Hepatocyte (in vitro differentiated cells): ENCODE results near the gene ANKRD44. TPM values are rescaled to one million over a fixed set of nuclear protein-coding genes. Genes with fewer than 3 reads are reported as not detected.

ENCODE experiments used
- DNase-seq: peaks from one replicate; pipeline ENCODE4 v3.0.0-alpha.2; 2016; ENCODE audit warnings: low spot score
- H2AFZ ChIP-seq: fragments of 200-600 bp; sonication (generic); 2 replicates; pipeline ENCODE4 v1.6.0; 2016; ENCODE audit warnings: antibody characterized with exemption, mild to moderate bottlenecking
- H3K27ac ChIP-seq: fragments of 200-600 bp; sonication (generic); 2 replicates; pipeline ENCODE4 v1.5.1; 2016; ENCODE audit warnings: mild to moderate bottlenecking
- H3K27me3 ChIP-seq: fragments of 200-600 bp; sonication (generic); 2 replicates; pipeline ENCODE4 v1.6.1; 2016
- H3K36me3 ChIP-seq: fragments of 200-600 bp; sonication (generic); replicated peaks from 2 replicates; pipeline ENCODE4 v1.5.1; 2016; ENCODE audit warnings: low read depth; ENCODE audit not compliant: insufficient read depth
- H3K4me1 ChIP-seq: fragments of 200-600 bp; sonication (generic); 2 replicates; pipeline ENCODE4 v1.5.1; 2016; ENCODE audit warnings: mild to moderate bottlenecking, moderate library complexity; ENCODE audit not compliant: insufficient read depth
- H3K4me2 ChIP-seq: fragments of 200-600 bp; sonication (generic); 2 replicates; pipeline ENCODE4 v1.6.0; 2016
- H3K4me3 ChIP-seq: fragments of 200-600 bp; sonication (generic); 2 replicates; pipeline ENCODE4 v1.5.1; 2016; ENCODE audit warnings: mild to moderate bottlenecking
- H3K79me2 ChIP-seq: fragments of 200-600 bp; sonication (generic); 2 replicates; pipeline ENCODE4 v1.6.0; 2017; ENCODE audit warnings: mild to moderate bottlenecking
- H3K9me2 ChIP-seq: fragments of 200-600 bp; sonication (generic); replicated peaks from 2 replicates; pipeline ENCODE4 v1.6.0; 2017; ENCODE audit warnings: mild to moderate bottlenecking; ENCODE audit not compliant: insufficient read depth
- H3K9me3 ChIP-seq: fragments of 200-600 bp; sonication (generic); 2 replicates; pipeline ENCODE4 v1.5.1; 2016; ENCODE audit warnings: low read depth, mild to moderate bottlenecking
- H4K20me1 ChIP-seq: fragments of 200-600 bp; sonication (generic); 2 replicates; pipeline ENCODE4 v1.6.0; 2016; ENCODE audit warnings: mild to moderate bottlenecking; ENCODE audit not compliant: insufficient read depth, poor library complexity, severe bottlenecking
- CTCF ChIP-seq: fragments of 200-600 bp; sonication (generic); IDR thresholded peaks from 2 replicates; pipeline ENCODE4 v1.5.1; 2016; ENCODE audit warnings: antibody characterized with exemption, mild to moderate bottlenecking; ENCODE audit not compliant: poor library complexity
- EZH2 ChIP-seq: fragments of 200-600 bp; sonication (generic); IDR thresholded peaks from 2 replicates; pipeline ENCODE4 v1.6.1; 2016; ENCODE audit warnings: antibody characterized with exemption, mild to moderate bottlenecking, borderline replicate concordance
- EZH2phosphoT487 ChIP-seq: fragments of 200-600 bp; sonication (generic); IDR thresholded peaks from one replicate; pipeline ENCODE4 v1.6.1; 2018; ENCODE audit warnings: antibody characterized with exemption, mild to moderate bottlenecking, low read depth, moderate library complexity; ENCODE audit not compliant: unreplicated experiment, severe bottlenecking
- WGBS: methylation state at CpG from one replicate; pipeline ENCODE4 v1.1.6; 2016; ENCODE audit warnings: low lambda C conversion rate; ENCODE audit errors: missing lambda C conversion rate; 5-methylcytosine and 5-hydroxymethylcytosine counted together
- polyA plus RNA-seq: library from polyadenylated mRNA; unstranded; fragments of >200 nt; fragmentation: Nextera tagmentation; extraction: Ambion mirVana; gene quantifications from 2 replicates; pipeline ENCODE4 v1.2.1, GENCODE V29; 2016
- total RNA-seq: library from RNA; depleted of rRNA; stranded (reverse); fragments of >200 nt; gene quantifications from 2 replicates; pipeline ENCODE4 v1.2.3, GENCODE V29; 2014

The ANKRD44 gene
- total and polyA plus RNA-seq, 2 experiments from 2014 or later = 5.9 to 9.1 TPM

DNA sequence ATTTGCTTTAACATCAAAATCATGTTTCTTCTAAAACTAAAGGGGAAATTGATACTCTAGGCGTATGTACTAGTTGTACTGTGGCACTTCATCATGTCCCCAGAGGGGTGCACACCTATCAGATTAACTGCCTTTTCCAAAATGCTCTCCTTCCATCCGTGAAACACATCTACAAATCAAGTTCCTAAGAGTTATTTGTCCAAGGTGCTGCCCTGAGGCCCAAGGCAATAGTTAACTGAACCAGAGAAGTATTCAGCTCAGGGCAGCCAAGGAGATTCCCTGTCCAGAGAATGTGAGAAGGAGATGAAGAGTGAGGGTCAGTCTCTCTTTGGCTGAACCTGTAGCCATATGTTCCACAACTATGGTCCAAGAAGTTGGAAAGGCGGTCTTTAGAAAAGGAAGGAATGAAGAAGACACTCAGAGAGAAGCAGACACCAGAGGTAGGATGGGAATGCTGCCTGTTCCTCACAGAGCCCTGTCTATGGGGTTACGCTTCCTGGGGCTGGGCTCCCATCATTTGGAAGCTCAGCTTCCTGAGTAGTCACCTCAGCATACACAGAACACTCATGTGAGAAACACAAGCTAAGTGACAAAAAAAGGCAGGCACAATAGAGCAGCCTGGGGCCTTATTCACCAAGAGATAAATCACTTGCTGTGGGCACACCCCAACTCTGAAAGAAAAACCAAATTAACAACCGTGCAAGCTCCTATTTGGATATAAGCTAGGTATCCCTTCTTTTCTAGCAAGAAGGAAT is 55.6 kb downstream of the ANKRD44 start:
- Histone ChIP-seq H3K9me2 (no peaks in the 10 kb centered on the region), H2AFZ (no peak overlapping the region)

GRCh38 chr2:197251576-197251975 is 59.0 kb downstream of the ANKRD44 start:
- DNase-seq = no peak
- H3K36me3 ChIP-seq = no peaks in the 10 kb centered on the region
- H3K4me1 ChIP-seq = peaks cover 5% of the 10 kb centered on the region
- TF ChIP-seq EZH2phosphoT487 (no peak), CTCF (no peak), EZH2 (no peak)
- H3K4me2 ChIP-seq = no peak overlapping the region
- H3K4me3 ChIP-seq = no peak overlapping the region
- no peaks in the 10 kb centered on the region for H3K27me3 ChIP-seq
- WGBS = 85% methylated on average over 4 of the region's 4 CpGs
- no peak overlapping the region for H3K27ac ChIP-seq
- no peak overlapping the region for H2AFZ ChIP-seq
- no peaks in the 10 kb centered on the region for H4K20me1 ChIP-seq
- H3K79me2 ChIP-seq = no peaks in the 10 kb centered on the region
- H3K9me2 ChIP-seq = no peaks in the 10 kb centered on the region
- no peaks in the 10 kb centered on the region for H3K9me3 ChIP-seq

More for the DNA sequence above, 55.6 kb downstream of the ANKRD44 start:
- TF ChIP-seq EZH2 (no peak), EZH2phosphoT487 (no peak), CTCF (no peak)
- peak overlapping the region; percentile 36 for H3K27ac ChIP-seq
- no peaks in the 10 kb centered on the region for H3K36me3 ChIP-seq
- no peaks in the 10 kb centered on the region for H3K9me3 ChIP-seq
- no peaks in the 10 kb centered on the region for H4K20me1 ChIP-seq
- no peak overlapping the region for H3K4me3 ChIP-seq
- H3K79me2 ChIP-seq = no peaks in the 10 kb centered on the region
- DNase-seq = no peak
- H3K27me3 ChIP-seq = no peaks in the 10 kb centered on the region
- H3K4me2 ChIP-seq = peak overlapping the region; percentile 22
- peaks cover 5% of the 10 kb centered on the region for H3K4me1 ChIP-seq
- WGBS = 90% methylated on average over 5 of the region's 5 CpGs

DNA sequence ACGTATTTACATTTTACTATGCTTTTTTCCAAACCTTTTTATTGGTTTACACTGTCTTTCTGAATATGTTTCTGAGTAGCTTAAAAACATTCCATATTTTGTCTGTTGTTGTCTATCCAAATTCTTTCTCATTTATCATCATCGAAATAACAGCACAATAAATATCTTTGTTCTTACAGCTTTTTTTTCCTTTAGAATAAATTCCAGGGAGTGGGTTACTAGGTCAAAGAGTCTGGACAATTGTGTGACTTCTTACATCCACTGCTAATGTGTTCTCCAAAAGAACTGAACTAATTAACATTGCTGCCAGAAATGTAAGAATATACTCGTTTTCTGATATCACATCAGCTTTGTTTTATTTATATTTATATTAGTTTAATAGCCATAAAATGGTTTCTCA is 59.4 kb downstream of the ANKRD44 start:
- H3K36me3 ChIP-seq = no peaks in the 10 kb centered on the region
- H2AFZ ChIP-seq = no peak overlapping the region
- no peak for DNase-seq
- no peak overlapping the region for H3K4me3 ChIP-seq
- no peaks in the 10 kb centered on the region for H4K20me1 ChIP-seq
- H3K9me2 ChIP-seq = no peaks in the 10 kb centered on the region
- TF ChIP-seq EZH2phosphoT487 (no peak), EZH2 (no peak), CTCF (no peak)
- H3K4me1 ChIP-seq = peaks cover 5% of the 10 kb centered on the region
- WGBS = 52% methylated on average over 3 of the region's 3 CpGs
- H3K4me2 ChIP-seq = no peak overlapping the region
- H3K27ac ChIP-seq = no peak overlapping the region
- no peaks in the 10 kb centered on the region for H3K9me3 ChIP-seq
- H3K79me2 ChIP-seq = no peaks in the 10 kb centered on the region
- no peaks in the 10 kb centered on the region for H3K27me3 ChIP-seq

DNA sequence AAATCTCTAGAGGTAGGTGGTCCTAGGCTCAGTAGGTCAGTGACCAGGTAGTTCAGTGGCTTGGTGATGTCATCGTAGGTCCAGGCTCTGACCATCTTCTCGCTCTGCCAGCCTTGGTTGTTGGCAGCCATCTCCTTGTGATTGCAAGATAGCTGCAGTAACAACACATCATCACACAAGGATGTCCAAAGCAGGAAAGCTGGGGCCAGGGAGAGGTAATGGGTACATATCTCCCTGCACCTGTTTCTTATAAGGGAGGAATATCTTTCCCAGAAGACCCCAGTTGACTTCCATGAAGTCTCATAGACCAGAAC is 60.5 kb downstream of the ANKRD44 start:
- Histone ChIP-seq H3K27me3 (no peaks in the 10 kb centered on the region), H3K9me3 (no peaks in the 10 kb centered on the region), H3K27ac (no peak overlapping the region), H3K79me2 (no peaks in the 10 kb centered on the region), H3K4me3 (no peak overlapping the region), H3K9me2 (no peaks in the 10 kb centered on the region), H3K4me1 (no peaks in the 10 kb centered on the region), H3K36me3 (no peaks in the 10 kb centered on the region), H2AFZ (no peak overlapping the region), H3K4me2 (no peak overlapping the region), H4K20me1 (no peaks in the 10 kb centered on the region)
- 89% methylated on average over 2 of the region's 2 CpGs for WGBS
- no peak for TF ChIP-seq EZH2phosphoT487
- TF ChIP-seq EZH2 = no peak
- TF ChIP-seq CTCF = no peak
- no peak for DNase-seq
